Measurements from ENCODE around the gene MAFB. TPM values are rescaled to one million over a fixed set of nuclear protein-coding genes. Genes with fewer than 3 reads are reported as not detected.

The MAFB gene
- total RNA-seq, 1 experiment from 2014 or later: 0.22 TPM

GRCh38 chr20:40679184-40679583, 9.9 kb downstream of the MAFB start:
- H3K36me3 ChIP-seq (ENCODE audit: control insufficient read depth in 1 of 2, insufficient read depth in 2 of 2, low read length in 2 of 2): no peaks in the 10 kb centered on the region
- ChIA-PET CTCF (no interaction called here), POLR2A (no interaction called here), RAD21 (ENCODE audit: low non-redundant PET in 1 of 2, low total read pairs in 2 of 2, uncharacterized antibody in 2 of 2, unreplicated experiment in 2 of 2) (no interaction called here)
- no peak overlapping the region for H3K9ac ChIP-seq (ENCODE audit: low read length)
- intact Hi-C loops (cut with micrococcal nuclease): no loop called here
- no TSS peak for BruUV-seq (replicated peaks)
- no peaks in the 10 kb centered on the region for H3K4me1 ChIP-seq (ENCODE audit: control insufficient read depth in 1 of 2, insufficient read depth in 2 of 2, low read length in 2 of 2)
- no peak for DNase-seq (ENCODE audit: low read depth, low spot score)
- no peak overlapping the region for H3K4me3 ChIP-seq (replicated peaks in 1 of 2; ENCODE audit: low read depth in 1 of 2, low read length in 2 of 2)
- no peaks in the 10 kb centered on the region for H3K79me2 ChIP-seq (ENCODE audit: insufficient read depth, low read length)
- no peaks in the 10 kb centered on the region for H4K20me1 ChIP-seq (ENCODE audit: insufficient read depth)
- ATAC-seq: no peak
- no peak overlapping the region for H3K4me2 ChIP-seq (ENCODE audit: low read length)
- peaks cover 77% of the 10 kb centered on the region for H3K27me3 ChIP-seq (ENCODE audit: insufficient read depth, low read length)
- H3K9me3 ChIP-seq (ENCODE audit: control insufficient read depth in 1 of 2, insufficient read depth in 1 of 2, low read depth in 1 of 2, low read length in 2 of 2): no peaks in the 10 kb centered on the region
- no peak overlapping the region for H3K27ac ChIP-seq (ENCODE audit: low read depth, low read length)
- TF ChIP-seq ZNF274 (IDR thresholded peaks at IDR 0.05; ENCODE audit: low read depth, low read length): no peak
- TF ChIP-seq EGR1 (IDR thresholded peaks at IDR 0.05; ENCODE audit: low read depth): no peak
- H2AFZ ChIP-seq (ENCODE audit: low read depth, low read length, poor library complexity, severe bottlenecking): no peak overlapping the region
- H3K9me2 ChIP-seq (ENCODE audit: insufficient read depth): no peaks in the 10 kb centered on the region

GRCh38 chr20:40678286-40678875, 10.7 kb downstream of the MAFB start:
- intact Hi-C loops (cut with micrococcal nuclease): no loop called here
- Histone ChIP-seq H3K4me3 (replicated peaks in 1 of 2; ENCODE audit: low read depth in 1 of 2, low read length in 2 of 2) (no peak overlapping the region), H3K4me2 (ENCODE audit: low read length) (no peak overlapping the region), H3K79me2 (ENCODE audit: insufficient read depth, low read length) (no peaks in the 10 kb centered on the region), H3K27me3 (ENCODE audit: insufficient read depth, low read length) (peaks cover 73% of the 10 kb centered on the region), H3K36me3 (ENCODE audit: control insufficient read depth in 1 of 2, insufficient read depth in 2 of 2, low read length in 2 of 2) (no peaks in the 10 kb centered on the region), H3K9me3 (ENCODE audit: control insufficient read depth in 1 of 2, insufficient read depth in 1 of 2, low read depth in 1 of 2, low read length in 2 of 2) (no peaks in the 10 kb centered on the region), H3K27ac (ENCODE audit: low read depth, low read length) (no peak overlapping the region), H3K4me1 (ENCODE audit: control insufficient read depth in 1 of 2, insufficient read depth in 2 of 2, low read length in 2 of 2) (peaks cover 2 to 5% of the 10 kb centered on the region in 2 experiments; a peak in 2 of 4 replicates), H3K9ac (ENCODE audit: low read length) (no peak overlapping the region), H4K20me1 (ENCODE audit: insufficient read depth) (no peaks in the 10 kb centered on the region), H3K9me2 (ENCODE audit: insufficient read depth) (no peaks in the 10 kb centered on the region), H2AFZ (ENCODE audit: low read depth, low read length, poor library complexity, severe bottlenecking) (no peak overlapping the region)
- ATAC-seq: no peak
- ChIA-PET POLR2A (no interaction called here), CTCF (no interaction called here), RAD21 (ENCODE audit: low non-redundant PET in 1 of 2, low total read pairs in 2 of 2, uncharacterized antibody in 2 of 2, unreplicated experiment in 2 of 2) (no interaction called here)
- TF ChIP-seq CBX3 (IDR thresholded peaks at IDR 0.05; ENCODE audit: low read depth) (no peak), EGR1 (IDR thresholded peaks at IDR 0.05; ENCODE audit: low read depth) (no peak), POLR2A (IDR thresholded peaks at IDR 0.05; ENCODE audit: borderline replicate concordance, extremely low read depth, insufficient read depth, insufficient read length) (no peak), EZH2 (IDR thresholded peaks at IDR 0.05) (no peak), SP1 (IDR thresholded peaks at IDR 0.05; ENCODE audit: low read depth) (no peak), ZNF274 (IDR thresholded peaks at IDR 0.05; ENCODE audit: low read depth, low read length) (no peak), JUND (IDR thresholded peaks at IDR 0.05) (no peak), SRF (IDR thresholded peaks at IDR 0.05; ENCODE audit: low read depth) (no peak), POLR2AphosphoS5 (IDR thresholded peaks at IDR 0.05; ENCODE audit: low read depth, low read length) (no peak), ELF1 (IDR thresholded peaks at IDR 0.05; ENCODE audit: borderline replicate concordance, low read depth) (no peak), TCF7L2 (IDR thresholded peaks at IDR 0.05; ENCODE audit: borderline replicate concordance, extremely low read depth, insufficient read depth, insufficient read length) (no peak), REST (IDR thresholded peaks at IDR 0.05; ENCODE audit: low read depth) (no peak), CEBPB (IDR thresholded peaks at IDR 0.05; ENCODE audit: low read depth) (no peak)
- DNase-seq (ENCODE audit: low read depth, low spot score): no peak
- BruUV-seq (replicated peaks): no TSS peak
